Right kidney (tissue), 1 donor: Measurements from ENCODE around the gene AGAP5.

ENCODE experiments used
- DNase-seq: peaks from one replicate; pipeline ENCODE4 v3.0.0-alpha.2; 2016

AGAP5 gene

GRCh38 chr10:73655257-73655989, 42.5 kb downstream of the AGAP5 start:
- DNase-seq, result no peak

GRCh38 chr10:73653701-73654100, 44.2 kb downstream of the AGAP5 start:
- no peak for DNase-seq

GRCh38 chr10:73653195-73653594, 44.7 kb downstream of the AGAP5 start:
- DNase-seq, result no peak

GRCh38 chr10:73650537-73651331, 47.2 kb downstream of the AGAP5 start:
- no peak for DNase-seq

GRCh38 chr10:73649876-73650536, 47.9 kb downstream of the AGAP5 start:
- DNase-seq, result no peak

GRCh38 chr10:73648975-73649829, 48.7 kb downstream of the AGAP5 start:
- DNase-seq, result no peak

- DNase-seq, result no peak
Observed at GRCh38 chr10:73647875-73648651, 49.8 kb downstream of the AGAP5 start.

GRCh38 chr10:73647211-73647874, 50.6 kb downstream of the AGAP5 start:
- peak; percentile 82 for DNase-seq

GRCh38 chr10:73646598-73647041, 51.3 kb downstream of the AGAP5 start:
- no peak for DNase-seq

- no peak for DNase-seq
Observed at GRCh38 chr10:73645251-73645650, 52.7 kb downstream of the AGAP5 start.

- DNase-seq, result no peak
Observed at GRCh38 chr10:73644767-73645166, 53.1 kb downstream of the AGAP5 start.

GRCh38 chr10:73644015-73644743, 53.7 kb downstream of the AGAP5 start:
- DNase-seq, result peak; percentile 63

GRCh38 chr10:73643362-73643761, 54.5 kb downstream of the AGAP5 start:
- no peak for DNase-seq

- no peak for DNase-seq
Observed at GRCh38 chr10:73641328-73642060, 56.4 kb downstream of the AGAP5 start, which contains the start of gene MYOZ1. TSS of gene MYOZ1 (minus strand) at chr10:73641474. CDS start at chr10:73640017, 1,457 bp downstream.

GRCh38 chr10:73639286-73639685, 58.6 kb downstream of the AGAP5 start:
- no peak for DNase-seq

- DNase-seq, result no peak
Observed at GRCh38 chr10:73635781-73636180, 62.1 kb downstream of the AGAP5 start.

- DNase-seq, result no peak
Observed at GRCh38 chr10:73634421-73634820, 63.5 kb downstream of the AGAP5 start.

- DNase-seq, result no peak
Observed at GRCh38 chr10:73629165-73629564, 68.7 kb downstream of the AGAP5 start.

- DNase-seq, result no peak
Observed at GRCh38 chr10:73628405-73628804, 69.5 kb downstream of the AGAP5 start.
